GM12864 (cell line): ENCODE results near the gene SEZ6L.

Source experiments
- DNase-seq: peaks from one replicate; pipeline ENCODE4 v3.0.0-alpha.2; 2011; ENCODE audit warnings: low read depth
- H3K4me3 ChIP-seq: 2 replicates; pipeline ENCODE4 v1.5.1; 2011; ENCODE audit warnings: mild to moderate bottlenecking, low read depth, low read length, control low read depth
- TF ChIP-seq, protein P1 (sequence below): IDR thresholded peaks from 2 replicates; pipeline ENCODE4 v1.5.1; 2011; ENCODE audit warnings: low read depth, mild to moderate bottlenecking, moderate library complexity, low read length, control low read depth, inconsistent platforms; ENCODE audit errors: missing control alignments

SEZ6L gene

DNA sequence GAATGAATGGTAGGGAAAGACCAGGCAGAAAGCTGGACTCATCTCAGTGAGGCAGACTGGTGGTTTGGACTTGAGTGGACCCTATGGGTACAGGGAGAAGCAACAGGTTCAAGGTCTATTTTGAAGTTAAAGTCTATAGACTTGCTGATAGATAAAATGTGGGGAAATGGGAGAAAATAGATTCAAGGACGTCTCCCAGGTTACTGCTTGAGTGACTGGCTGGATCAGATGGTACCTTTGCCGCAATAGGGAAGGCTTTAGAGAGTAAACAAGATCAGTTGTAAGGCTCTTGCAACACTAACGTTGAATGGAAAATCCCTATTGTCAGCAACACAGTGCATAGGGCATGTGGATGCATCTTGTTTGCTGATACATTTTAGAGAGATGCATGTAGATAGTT is 27.4 kb downstream of the SEZ6L start:
- DNase-seq = no peak
- H3K4me3 ChIP-seq = no peak overlapping the region
- TF ChIP-seq, protein P1, sequence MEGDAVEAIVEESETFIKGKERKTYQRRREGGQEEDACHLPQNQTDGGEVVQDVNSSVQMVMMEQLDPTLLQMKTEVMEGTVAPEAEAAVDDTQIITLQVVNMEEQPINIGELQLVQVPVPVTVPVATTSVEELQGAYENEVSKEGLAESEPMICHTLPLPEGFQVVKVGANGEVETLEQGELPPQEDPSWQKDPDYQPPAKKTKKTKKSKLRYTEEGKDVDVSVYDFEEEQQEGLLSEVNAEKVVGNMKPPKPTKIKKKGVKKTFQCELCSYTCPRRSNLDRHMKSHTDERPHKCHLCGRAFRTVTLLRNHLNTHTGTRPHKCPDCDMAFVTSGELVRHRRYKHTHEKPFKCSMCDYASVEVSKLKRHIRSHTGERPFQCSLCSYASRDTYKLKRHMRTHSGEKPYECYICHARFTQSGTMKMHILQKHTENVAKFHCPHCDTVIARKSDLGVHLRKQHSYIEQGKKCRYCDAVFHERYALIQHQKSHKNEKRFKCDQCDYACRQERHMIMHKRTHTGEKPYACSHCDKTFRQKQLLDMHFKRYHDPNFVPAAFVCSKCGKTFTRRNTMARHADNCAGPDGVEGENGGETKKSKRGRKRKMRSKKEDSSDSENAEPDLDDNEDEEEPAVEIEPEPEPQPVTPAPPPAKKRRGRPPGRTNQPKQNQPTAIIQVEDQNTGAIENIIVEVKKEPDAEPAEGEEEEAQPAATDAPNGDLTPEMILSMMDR = no peak

DNA sequence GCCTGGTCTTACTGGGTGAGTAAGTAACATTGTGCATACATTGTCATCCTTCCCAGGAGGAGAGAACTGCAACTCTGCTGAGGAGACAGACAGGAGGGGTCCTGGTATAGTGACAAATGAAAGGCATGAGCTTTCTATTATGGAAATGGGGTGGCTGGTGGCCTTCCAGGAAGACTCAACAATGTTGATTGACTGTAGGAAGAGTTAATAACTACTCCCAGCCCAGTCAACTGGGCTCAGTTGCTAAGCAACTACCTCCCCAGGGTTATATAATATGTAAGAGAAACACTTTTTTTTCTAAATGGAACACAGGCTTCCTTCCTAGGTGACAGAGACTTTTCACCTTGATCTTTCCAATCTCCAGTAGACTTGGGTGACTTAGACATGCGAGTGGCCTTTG is 28.2 kb downstream of the SEZ6L start:
- no peak overlapping the region for H3K4me3 ChIP-seq

DNA sequence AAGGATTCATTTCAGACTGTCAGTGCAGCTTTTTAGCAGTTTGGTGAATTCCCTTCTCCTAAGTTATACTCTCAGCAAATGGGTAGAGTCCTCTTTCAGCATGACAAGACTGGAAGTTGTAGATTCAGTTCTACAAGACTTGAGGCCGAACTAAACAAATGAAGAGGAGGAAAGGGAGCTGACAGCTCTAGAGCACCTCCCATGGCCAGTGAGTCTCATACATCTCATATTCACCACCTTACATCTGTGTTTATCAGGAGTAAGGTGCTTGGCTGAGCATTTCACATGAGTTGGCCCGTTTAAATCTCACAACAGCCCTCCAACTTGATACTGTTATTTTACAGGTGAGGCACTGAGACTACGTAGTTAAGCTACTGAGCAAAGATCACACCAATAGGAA is 30.4 kb downstream of the SEZ6L start:
- no peak for DNase-seq
- TF ChIP-seq, protein P1 = no peak

More for the DNA sequence above, 28.2 kb downstream of the SEZ6L start:
- no peak for DNase-seq
- TF ChIP-seq, protein P1 = no peak

DNA sequence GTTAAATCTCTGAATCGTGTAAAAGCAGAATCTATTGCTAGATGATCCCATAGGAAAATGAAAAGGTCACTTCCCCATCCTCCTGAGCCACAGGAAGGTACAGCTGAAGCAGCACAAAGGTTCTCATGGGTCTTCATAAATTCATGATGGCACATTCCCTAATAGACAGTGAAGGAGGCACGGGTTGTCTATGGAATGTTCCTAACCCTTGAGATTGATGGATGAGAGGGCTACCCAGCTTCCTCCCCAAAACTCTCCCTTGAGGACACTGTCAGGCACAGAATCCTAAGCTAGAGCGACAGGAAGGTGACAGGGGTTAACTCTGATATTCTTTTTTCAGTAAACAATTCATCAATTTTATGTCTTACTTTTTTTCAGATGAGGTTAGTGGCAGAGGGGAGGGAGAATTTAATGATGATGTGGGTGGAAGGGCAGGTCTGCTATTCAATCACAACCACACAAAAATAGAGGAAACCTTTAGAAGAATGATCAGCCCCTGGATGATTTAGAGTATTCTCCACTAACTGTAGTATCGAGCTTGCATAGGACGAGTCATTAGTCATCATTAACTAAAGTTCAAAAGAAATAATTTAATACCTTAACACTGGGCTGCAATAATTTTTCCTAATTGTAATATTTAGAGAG is 33.1 kb downstream of the SEZ6L start:
- no peak for DNase-seq
- H3K4me3 ChIP-seq = no peak overlapping the region
- TF ChIP-seq, protein P1 = no peak

More for the DNA sequence above, 30.4 kb downstream of the SEZ6L start:
- H3K4me3 ChIP-seq = no peak overlapping the region

DNA sequence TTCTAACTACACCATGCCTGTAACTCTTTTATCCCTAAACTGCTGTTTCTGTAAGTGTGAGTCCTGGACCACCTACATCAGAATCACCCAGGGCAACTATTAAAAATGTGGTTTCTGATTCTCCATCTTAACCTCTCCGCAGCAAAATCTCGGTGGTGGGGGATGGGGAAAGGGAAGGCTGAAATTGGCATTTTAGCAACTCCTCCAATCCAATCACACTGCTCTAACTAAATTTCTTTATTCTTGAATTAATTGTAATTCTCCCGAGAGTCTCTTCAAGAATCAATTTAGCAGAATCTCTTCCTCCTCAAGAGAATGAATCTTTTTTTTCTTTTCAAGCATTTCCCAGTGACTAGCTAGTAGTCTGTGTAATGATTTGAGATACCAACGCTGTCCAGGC is 36.2 kb downstream of the SEZ6L start:
- TF ChIP-seq, protein P1 = no peak
- DNase-seq = no peak
- no peak overlapping the region for H3K4me3 ChIP-seq

DNA sequence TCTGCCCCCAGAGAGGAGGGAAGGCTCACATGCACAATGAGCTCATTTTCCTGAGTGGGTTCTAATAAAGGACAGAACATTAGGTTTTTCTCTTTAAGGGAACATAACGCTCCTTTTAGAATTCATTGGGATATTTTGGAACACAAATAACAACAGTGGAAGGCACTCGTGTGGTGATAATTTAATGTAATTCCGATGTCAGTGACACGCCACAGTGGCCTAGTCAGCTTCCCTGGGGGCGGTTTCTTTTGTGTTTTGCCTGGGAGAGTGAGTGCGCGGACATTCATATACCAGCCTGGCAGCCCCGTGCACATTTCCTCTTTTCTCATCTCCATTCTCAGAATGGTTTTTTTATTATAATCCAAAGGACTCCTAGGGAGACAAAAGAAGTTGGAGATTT is 41.1 kb downstream of the SEZ6L start:
- H3K4me3 ChIP-seq = no peak overlapping the region
- TF ChIP-seq, protein P1 = no peak
- no peak for DNase-seq

DNA sequence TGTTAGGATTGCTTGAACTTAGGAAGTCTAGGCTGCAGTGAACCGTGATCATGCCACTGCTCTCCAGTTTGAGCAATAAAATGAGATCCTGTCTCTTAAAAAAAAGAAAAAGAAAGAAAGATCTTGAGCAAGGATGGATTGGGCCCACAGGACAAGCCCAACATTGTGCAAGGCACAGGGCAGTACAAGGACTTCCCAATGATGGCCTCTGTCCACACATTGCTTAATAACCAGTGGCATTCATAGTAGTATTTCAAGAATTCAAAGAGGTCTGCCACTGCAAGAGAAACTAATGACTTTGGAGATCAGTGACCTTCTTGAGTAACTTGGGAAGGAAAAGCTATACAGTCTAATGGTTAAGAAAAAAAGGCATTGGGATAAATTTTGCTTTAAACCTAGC is 44.6 kb downstream of the SEZ6L start:
- DNase-seq = no peak
- no peak overlapping the region for H3K4me3 ChIP-seq
- TF ChIP-seq, protein P1 = no peak
